Activated CD8-positive, alpha-beta memory T cell treated with anti-CD3 and anti-CD28 coated beads for 36 hours (primary cell): Measurements from ENCODE around the gene TMEM151B. TPM values are rescaled to one million over a fixed set of nuclear protein-coding genes. Genes with fewer than 3 reads are reported as not detected.
"Not testable (repeated sequence)": the region's sequence is repeated elsewhere in the genome, so short reads cannot be mapped to it uniquely, and the experiment has no call there.

Source experiments
- CTCF ChIA-PET: fragments of 350-600 bp; sonication (Branson Sonifier 250); formaldehyde crosslinking; loops from one replicate; lab custom pipeline; 2021; ENCODE audit warnings: antibody characterized with exemption; lab: Charles Lee
- POLR2A ChIA-PET: fragments of 350-600 bp; sonication (Branson Sonifier 250); formaldehyde crosslinking; loops from one replicate; lab custom pipeline; 2021; ENCODE audit warnings: antibody characterized with exemption; lab: Charles Lee
- total RNA-seq, 2 experiments: library from RNA; stranded (reverse); gene quantifications; one replicate each; pipeline ENCODE4 v1.2.3, GENCODE V29; 2021

TMEM151B gene
- total RNA-seq, 2 experiments from 2014 or later, result not detected

DNA sequence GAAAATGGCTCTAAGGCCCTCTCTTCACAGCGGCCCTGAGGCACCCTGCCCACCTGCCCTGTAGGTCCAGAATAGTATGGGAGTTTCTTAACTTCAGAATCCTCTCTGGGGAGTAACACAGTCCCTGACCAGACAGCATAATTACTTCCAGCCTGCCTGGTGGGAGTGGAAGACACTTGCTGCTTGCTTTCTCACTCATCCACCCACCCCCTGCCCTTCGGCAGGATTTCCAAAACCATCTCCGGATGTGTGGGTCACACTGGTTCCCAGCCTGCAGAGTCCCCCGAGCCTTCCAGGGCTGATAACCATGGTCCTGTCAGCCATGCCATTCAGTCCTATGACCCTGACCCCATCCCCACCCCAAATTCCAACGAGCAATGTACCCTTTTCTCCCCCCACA is 41.4 kb upstream of the TMEM151B start:
- POLR2A ChIA-PET, result no interaction called here
- CTCF ChIA-PET, result interaction anchor here (1.7 to 2.1 kb wide), 2 partner anchors 9 to 18 kb away, joined by 5 to 8 read pairs; partner anchors contain the start of gene HSP90AB1

DNA sequence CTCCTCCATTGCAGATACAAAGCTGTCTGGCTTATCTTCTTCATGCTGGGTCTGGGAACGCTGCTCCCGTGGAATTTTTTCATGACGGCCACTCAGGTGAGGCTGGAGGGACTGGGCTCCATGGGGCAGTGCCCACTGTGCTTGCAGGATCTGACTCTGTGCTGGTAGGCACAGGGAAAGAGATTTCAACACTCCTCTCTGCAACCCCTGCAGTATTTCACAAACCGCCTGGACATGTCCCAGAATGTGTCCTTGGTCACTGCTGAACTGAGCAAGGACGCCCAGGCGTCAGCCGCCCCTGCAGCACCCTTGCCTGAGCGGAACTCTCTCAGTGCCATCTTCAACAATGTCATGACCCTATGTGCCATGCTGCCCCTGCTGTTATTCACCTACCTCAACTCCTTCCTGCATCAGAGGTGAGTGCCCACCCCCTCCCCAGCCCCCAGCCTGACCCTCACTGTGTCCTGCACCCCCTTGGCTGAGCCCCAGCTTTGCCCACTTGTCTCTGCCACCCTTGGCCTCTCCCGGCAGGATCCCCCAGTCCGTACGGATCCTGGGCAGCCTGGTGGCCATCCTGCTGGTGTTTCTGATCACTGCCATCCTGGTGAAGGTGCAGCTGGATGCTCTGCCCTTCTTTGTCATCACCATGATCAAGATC is 40.7 kb upstream of the TMEM151B start:
- POLR2A ChIA-PET, result no interaction called here

DNA sequence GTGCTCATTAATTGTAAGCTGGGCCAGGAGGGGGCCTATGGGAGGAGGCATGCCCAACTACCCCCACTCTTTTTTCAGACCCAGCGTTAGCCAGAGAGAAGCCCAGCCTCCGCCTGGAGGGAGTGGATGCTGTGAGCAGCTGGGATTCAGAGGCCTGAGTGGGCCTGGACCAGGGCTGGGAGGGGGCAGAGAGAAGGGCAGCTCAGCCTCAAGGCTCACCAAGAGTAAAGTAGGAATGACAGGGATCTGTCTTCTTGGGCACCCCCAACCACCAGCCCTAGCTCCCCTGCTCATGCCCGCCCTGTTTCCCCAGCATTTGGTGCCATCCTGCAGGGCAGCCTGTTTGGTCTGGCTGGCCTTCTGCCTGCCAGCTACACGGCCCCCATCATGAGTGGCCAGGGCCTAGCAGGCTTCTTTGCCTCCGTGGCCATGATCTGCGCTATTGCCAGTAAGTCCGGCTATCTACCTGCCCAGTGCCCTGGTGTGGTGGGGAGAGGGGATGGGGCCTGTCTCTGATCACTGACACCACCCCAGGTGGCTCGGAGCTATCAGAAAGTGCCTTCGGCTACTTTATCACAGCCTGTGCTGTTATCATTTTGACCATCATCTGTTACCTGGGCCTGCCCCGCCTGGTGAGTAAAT is 40.1 kb upstream of the TMEM151B start:
- ChIA-PET POLR2A (interaction anchor here (0.6 kb wide), 1 partner anchor 129 kb away, joined by 4 read pairs; no protein-coding TSS in a partner anchor), CTCF (no interaction called here)

More for the DNA sequence above, 40.7 kb upstream of the TMEM151B start:
- CTCF ChIA-PET, result no interaction called here

DNA sequence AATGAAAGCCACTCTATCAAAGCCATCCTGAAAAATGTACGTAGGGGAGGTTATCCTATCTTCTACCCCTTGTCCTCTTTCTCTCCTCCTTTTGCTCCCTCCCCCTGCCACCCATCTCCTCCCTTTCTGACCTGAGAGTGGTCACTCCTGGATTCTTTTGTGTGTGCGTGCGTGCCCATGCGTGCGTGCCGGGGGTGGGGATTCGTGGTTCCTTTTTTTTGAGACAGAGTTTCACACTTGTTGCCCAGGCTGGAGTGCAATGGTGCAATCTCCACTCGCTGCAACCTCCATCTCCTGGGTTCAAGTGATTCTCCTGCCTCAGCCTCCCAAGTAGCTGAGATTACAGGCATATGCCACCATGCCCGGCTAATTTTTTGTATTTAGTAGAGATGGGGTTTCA is 38.8 kb upstream of the TMEM151B start:
- CTCF ChIA-PET, POLR2A ChIA-PET: not testable (repeated sequence)

DNA sequence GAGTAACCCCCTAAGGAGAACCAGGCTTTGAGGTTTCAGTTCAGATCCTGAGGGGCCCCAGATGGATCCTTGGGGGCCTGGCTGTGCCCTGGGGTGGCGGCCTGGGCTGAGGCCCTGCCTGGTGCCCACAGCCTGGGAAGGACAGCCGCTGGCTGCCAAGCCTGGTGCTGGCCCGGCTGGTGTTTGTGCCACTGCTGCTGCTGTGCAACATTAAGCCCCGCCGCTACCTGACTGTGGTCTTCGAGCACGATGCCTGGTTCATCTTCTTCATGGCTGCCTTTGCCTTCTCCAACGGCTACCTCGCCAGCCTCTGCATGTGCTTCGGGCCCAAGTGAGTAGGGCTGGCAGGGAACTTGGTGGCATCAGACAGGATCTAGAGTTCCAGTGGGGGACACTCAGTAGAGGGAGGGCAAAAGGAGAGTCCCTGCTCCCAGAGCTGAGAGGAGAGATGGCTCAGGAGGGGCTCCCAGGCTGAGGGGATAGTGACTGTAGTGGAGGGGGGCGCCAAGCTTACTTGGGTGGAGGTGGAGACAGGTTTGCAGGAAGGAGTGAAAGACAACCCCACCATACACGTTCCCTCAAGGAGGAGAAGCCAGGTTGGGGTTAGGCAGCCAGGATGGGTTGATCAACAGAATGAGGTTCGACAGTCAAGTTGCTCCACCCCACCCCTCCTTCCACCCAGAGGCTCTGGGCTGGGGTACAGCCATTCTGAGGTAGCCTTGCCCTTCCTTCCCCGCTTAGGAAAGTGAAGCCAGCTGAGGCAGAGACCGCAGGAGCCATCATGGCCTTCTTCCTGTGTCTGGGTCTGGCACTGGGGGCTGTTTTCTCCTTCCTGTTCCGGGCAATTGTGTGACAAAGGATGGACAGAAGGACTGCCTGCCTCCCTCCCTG is 37.3 kb upstream of the TMEM151B start:
- CTCF ChIA-PET, result interaction anchor here (1.9 to 3.4 kb wide), 4 partner anchors 8 to 60 kb away, joined by 4 to 18 read pairs (median 12); no protein-coding TSS in a partner anchor

DNA sequence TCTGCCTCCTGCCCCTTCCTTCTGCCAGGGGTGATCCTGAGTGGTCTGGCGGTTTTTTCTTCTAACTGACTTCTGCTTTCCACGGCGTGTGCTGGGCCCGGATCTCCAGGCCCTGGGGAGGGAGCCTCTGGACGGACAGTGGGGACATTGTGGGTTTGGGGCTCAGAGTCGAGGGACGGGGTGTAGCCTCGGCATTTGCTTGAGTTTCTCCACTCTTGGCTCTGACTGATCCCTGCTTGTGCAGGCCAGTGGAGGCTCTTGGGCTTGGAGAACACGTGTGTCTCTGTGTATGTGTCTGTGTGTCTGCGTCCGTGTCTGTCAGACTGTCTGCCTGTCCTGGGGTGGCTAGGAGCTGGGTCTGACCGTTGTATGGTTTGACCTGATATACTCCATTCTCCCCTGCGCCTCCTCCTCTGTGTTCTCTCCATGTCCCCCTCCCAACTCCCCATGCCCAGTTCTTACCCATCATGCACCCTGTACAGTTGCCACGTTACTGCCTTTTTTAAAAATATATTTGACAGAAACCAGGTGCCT is 36.6 kb upstream of the TMEM151B start:
- CTCF ChIA-PET, result interaction anchor here (0.6 to 3.4 kb wide), 6 partner anchors 9 to 77 kb away, joined by 3 to 18 read pairs (median 6); no protein-coding TSS in a partner anchor
- POLR2A ChIA-PET, result no interaction called here

More for the DNA sequence above, 37.3 kb upstream of the TMEM151B start:
- POLR2A ChIA-PET, result no interaction called here

DNA sequence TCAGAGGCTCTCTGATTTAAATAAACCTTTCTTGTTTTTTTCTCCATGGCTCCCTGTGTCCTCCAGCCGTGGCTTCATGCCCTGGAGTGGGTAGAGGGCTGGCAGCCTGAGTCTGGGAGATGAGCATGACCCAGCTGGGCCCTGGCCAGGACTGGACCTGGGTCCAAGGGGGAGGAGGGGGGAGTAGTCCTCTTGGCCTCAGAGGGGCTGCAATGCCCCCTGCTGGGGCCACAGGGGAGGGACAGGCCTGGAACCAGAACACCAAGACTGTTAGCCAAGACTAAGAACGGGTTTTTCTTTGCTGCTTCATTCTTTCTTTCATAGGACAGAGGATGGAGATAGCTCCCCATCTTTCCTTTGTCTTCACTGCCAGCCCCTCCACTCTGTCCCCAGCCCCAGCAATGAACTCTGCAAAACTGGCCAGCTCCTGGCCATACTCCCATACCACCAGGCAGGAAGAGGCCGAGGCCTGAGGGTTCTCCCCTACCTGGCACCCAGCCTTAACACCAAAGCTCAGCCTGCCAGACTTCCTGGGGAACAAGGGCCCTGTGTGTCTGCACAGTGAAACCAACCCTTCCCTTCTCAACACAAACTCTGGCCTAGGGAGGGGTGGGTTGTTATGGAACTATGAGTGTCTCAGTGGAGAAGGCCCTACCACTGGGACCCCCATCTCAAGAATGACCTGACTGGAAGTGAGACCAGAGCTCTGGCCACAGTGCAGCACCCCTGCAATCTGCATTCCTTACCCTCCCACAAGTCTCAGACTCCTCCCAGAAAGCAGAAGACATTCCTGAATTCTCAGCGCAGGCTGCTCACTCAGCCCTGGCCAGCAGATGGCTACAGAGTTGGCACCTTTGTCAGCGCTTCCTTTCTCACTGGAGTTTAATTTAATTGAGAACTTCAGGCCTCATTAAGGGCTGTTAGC is 35.9 kb upstream of the TMEM151B start:
- POLR2A ChIA-PET, result interaction anchor here (0.6 to 3.5 kb wide), 2 partner anchors 10 to 11 kb away, joined by 3 to 10 read pairs; no protein-coding TSS in a partner anchor
- CTCF ChIA-PET, result interaction anchor here (0.6 to 3.4 kb wide), 12 partner anchors 9 to 137 kb away, joined by 3 to 18 read pairs (median 4); partner anchors contain the start of genes HSP90AB1 and SLC29A1

DNA sequence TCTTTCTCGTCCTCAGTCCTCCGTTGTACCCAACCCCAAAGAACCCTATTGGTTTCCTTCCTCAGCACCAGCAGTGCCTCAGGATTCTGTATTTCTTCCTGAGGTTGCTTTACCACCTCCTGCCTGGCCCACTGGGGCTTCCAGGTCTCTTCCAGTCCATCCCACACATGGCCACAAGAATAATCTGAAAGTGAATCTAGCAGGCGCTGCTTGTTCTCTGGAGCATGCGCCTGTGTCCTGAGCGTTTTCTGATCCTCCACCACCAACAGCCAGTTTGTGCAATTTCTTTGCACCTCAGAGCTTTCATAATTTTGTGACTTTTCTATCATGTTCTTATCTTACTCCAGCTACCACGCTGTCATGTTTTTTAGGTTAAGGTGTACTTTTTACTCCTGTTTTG is 35.0 kb upstream of the TMEM151B start:
- ChIA-PET POLR2A (interaction anchor here (0.6 to 3.5 kb wide), 2 partner anchors 10 to 11 kb away, joined by 3 to 10 read pairs; no protein-coding TSS in a partner anchor), CTCF (interaction anchor here (1.0 to 3.4 kb wide), 8 partner anchors 10 to 138 kb away, joined by 3 to 18 read pairs (median 6); partner anchors contain the start of genes HSP90AB1 and SLC29A1)

DNA sequence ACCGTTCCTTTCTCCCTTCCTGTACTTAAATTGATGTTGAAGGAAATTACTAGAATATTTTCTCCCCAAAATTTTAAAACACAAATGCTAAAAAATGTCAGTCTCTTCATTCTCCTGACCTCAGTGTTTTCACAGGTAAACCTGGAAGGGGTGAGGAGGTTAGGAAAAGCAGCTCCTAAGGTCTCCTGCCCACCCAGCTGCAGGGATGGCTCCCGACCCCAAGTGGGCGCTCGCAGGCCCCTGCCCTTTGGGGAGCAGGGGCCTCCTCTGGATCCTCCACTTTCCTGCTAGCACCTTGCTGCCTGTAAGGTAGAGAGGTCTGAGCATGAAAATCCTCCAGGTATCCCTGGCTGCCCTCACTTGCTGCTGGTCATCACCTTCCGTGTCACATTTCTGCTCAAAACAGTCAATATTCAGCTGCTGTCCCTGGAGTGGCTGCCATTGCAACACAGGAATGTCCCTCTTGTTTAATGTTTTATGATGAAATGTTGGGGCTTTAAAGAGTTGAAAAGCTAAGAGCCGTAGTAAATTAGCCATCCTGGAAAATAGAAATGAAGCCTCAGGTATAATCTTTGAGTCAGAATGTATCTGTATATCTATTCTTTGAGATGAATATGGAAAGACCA is 34.2 kb upstream of the TMEM151B start:
- POLR2A ChIA-PET, result interaction anchor here (1.3 to 3.5 kb wide), 2 partner anchors 9 to 12 kb away, joined by 5 to 10 read pairs; no protein-coding TSS in a partner anchor

DNA sequence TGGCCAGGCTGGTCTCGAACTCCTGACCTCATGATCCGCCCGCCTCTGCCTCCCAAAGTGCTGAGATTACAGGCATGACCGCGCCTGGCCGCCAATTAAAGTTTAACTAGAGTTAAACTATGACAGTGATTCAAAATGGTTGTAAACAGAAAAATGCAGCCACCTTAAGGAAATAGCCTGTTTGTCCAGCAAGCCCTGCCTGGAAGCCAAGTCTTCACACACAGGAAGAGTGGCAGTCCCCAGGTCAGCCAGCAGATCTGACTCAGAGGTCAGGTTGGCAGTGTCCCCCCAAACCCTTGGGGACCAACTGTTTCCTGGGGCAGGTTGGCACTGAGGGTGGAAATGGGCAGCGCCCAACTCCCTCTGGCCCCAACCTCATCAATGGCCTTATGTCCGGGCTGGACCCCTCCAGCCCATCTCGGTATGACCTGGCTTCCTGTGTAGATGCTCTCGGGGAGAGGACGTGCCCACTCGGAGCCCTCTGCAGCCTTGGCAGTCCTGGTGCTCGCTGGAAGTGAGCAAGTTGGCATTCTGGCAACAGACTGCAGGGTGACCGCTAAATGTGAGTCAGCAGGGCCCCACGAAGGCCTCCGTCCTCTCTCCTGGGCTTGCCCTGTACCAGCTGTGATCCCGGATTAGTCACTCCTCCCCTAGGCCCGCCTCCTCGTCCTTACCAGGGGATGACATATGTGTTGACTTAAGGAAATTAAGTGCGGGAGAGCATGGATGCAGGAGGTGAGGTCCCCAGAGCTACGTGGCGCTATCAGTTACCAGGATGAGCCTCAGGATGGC is 33.0 kb upstream of the TMEM151B start:
- CTCF ChIA-PET, result interaction anchor here (0.7 to 3.0 kb wide), 8 partner anchors 8 to 711 kb away, joined by 3 to 21 read pairs (median 4); partner anchors contain the start of genes HSP90AB1 and SLC29A1
- POLR2A ChIA-PET, result interaction anchor here (1.0 to 3.5 kb wide), 3 partner anchors 10 to 17 kb away, joined by 4 to 27 read pairs (median 10); partner anchors contain the start of gene HSP90AB1

More for the DNA sequence above, 34.2 kb upstream of the TMEM151B start:
- CTCF ChIA-PET, result interaction anchor here (0.7 to 3.4 kb wide), 5 partner anchors 12 to 710 kb away, joined by 3 to 21 read pairs (median 4); partner anchors contain the start of gene SLC29A1

DNA sequence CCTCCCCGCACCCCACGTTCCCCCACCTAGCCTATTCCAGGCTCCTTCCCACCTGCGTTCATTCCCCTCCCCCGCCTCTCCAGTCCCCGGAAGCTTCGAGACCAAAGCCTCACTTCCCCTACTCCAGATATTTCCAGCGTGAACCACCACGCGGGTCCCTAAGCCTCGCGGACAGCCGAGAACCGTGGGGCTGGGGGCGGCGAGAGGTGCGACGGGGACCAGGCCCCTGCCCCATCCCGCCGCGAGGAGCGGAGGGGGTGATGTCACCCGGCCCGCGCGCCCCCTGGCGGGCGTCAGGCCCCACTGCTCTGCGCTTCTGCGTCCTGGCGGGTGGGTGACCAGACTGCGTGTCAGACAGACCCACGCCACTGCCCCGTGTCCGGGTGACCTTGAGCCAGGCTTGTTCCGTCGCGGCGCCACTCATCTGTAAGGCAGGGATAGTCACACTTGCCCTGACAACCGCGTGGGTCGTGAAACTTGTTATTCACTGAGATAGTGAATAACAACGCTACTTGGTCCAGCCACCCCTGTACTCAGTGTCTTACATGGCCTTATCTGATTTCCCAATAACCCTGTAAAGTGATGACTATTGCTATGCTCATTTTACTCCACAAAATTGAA is 32.3 kb upstream of the TMEM151B start:
- POLR2A ChIA-PET, result interaction anchor here (1.0 to 3.5 kb wide), 3 partner anchors 9 to 16 kb away, joined by 4 to 27 read pairs (median 10); partner anchors contain the start of gene HSP90AB1
- CTCF ChIA-PET, result interaction anchor here (0.8 to 3.0 kb wide), 8 partner anchors 8 to 103 kb away, joined by 3 to 21 read pairs (median 4); partner anchors contain the start of genes HSP90AB1 and SLC29A1

DNA sequence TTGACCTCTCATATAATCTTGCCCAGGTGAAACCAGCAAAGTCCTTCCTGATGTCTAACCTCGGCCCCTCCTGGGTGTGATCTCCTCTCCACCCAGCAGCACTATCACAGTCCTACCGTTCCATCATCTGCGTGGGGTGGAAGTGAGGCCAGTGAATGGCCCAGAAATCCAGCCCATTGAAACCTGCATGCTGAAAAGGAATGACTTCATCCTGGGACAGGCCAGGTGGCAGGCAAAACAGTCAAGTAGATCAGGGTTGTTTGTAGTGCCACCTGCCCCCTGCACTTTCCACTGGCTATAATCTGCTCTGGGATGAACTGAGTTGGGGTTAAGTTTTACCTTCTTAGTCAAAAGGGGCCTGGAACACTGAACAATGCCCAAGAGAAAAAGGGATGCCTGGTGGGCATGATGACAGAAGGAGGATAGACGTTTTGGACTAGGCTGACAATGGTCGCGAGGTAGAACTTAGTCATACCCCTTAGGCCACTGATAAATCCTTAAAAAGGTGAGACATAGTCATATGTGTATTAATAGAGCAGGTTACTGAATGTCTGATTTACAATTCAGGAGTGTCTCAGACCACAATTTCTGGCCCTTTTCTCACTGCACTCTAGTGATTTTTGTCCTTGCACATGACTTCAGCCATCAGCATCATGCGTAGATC is 31.4 kb upstream of the TMEM151B start:
- ChIA-PET POLR2A (interaction anchor here (2.2 kb wide), 1 partner anchor 8 kb away, joined by 27 read pairs; the partner anchor contains the start of gene HSP90AB1), CTCF (interaction anchor here (1.2 to 3.0 kb wide), 6 partner anchors 8 to 66 kb away, joined by 4 to 21 read pairs (median 7); partner anchors contain the start of genes HSP90AB1 and SLC29A1)

DNA sequence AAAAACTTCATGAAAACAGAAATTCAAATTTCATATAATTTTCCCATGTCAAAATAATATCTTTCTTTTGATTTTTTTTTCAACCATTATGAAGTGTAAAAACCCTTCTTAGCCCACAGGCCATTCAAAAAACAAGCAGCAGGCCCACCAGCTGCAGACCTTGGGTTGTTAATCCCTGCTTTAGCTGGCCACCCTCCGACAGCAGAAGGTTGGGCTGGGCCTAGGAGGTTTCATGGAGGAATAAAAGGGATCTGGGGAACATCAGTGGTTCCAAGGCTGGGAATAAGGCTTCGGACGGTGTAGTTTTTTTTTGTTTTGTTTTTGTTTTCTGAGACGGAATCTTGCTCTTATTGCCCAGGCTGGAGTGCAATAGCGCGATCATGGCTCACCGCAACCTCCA is 26.9 kb upstream of the TMEM151B start:
- ChIA-PET POLR2A (no interaction called here), CTCF (interaction anchor here (0.7 to 2.1 kb wide), 5 partner anchors 9 to 147 kb away, joined by 3 to 8 read pairs (median 4); no protein-coding TSS in a partner anchor)

DNA sequence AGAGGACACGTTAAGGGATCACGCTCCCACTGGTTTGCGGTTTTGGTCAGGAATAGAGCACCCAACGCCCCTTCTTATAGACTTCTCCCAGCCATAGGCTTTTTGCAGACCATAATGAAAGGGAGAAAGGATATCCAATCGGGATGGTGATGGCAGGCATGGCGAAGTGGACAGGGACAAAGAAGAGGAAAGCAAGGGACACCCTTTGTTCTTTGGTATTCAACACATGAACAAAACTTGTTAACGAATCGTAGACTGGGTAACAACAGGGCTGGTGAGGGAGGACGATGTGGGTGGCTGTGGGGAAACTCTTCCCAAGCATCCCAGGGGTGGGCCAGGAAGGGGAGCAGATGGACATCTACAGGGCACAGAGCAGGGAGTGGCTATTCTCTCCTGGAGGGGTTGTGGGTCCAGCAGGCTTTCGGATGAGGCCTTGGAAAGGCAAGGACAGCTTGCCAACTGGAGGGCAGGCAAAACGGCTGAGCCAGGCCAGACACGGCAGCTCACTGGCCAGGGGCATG is 24.8 kb upstream of the TMEM151B start:
- CTCF ChIA-PET, result interaction anchor here (0.8 to 2.6 kb wide), 6 partner anchors 8 to 73 kb away, joined by 3 to 8 read pairs (median 4); partner anchors contain the start of genes SLC29A1 and SLC35B2

More for the DNA sequence above, 24.8 kb upstream of the TMEM151B start:
- POLR2A ChIA-PET, result interaction anchor here (0.6 to 4.6 kb wide), 6 partner anchors 7 to 47 kb away, joined by 3 to 92 read pairs (median 16); partner anchors contain the start of genes SLC29A1 and SLC35B2
